IMR-90 (cell line): ENCODE measurements around the gene LHFPL6. TPM values are rescaled to one million over a fixed set of nuclear protein-coding genes. Genes with fewer than 3 reads are reported as not detected.

Experiments used
- ATAC-seq: fragments of 200-7000 bp; cut with Tn5 transposase; 2 replicates; pipeline ENCODE4 v1.9.1; 2020; ENCODE audit warnings: low read depth, mild to moderate bottlenecking, moderate library complexity
- BruUV-seq: library from RNA; stranded (reverse); fragments of 400-500 nt; replicated peaks from 2 replicates; lab custom pipeline; 2021; lab: Mats Ljungman, UMichigan
- CTCF ChIA-PET: fragments of 300-600 bp; formaldehyde crosslinking; extraction: SDS; loops from one replicate; lab custom pipeline; 2021; ENCODE audit warnings: antibody characterized with exemption; lab: Yijun Ruan, JAX
- POLR2A ChIA-PET: fragments of 300-600 bp; sonication (Branson Sonifier 250); formaldehyde crosslinking; loops from one replicate; lab custom pipeline; 2022; ENCODE audit warnings: antibody characterized with exemption; ENCODE audit not compliant: unreplicated experiment; lab: Charles Lee
- DNase-seq: peaks from one replicate; pipeline ENCODE4 v3.0.0; 2013
- H2AFZ ChIP-seq: replicated peaks from 2 replicates; pipeline ENCODE3; 2013; ENCODE audit warnings: low read length, mild to moderate bottlenecking; ENCODE audit not compliant: poor library complexity
- H2AK5ac ChIP-seq: 2 replicates; pipeline ENCODE4 v1.6.1; 2013; ENCODE audit warnings: low read depth, low read length, inconsistent platforms
- H2AK9ac ChIP-seq: replicated peaks from 2 replicates; pipeline ENCODE3; 2013; ENCODE audit warnings: mild to moderate bottlenecking, low read depth, low read length, moderate library complexity; ENCODE audit not compliant: poor library complexity
- H2BK120ac ChIP-seq: 2 replicates; pipeline ENCODE4 v1.6.1; 2013; ENCODE audit warnings: low read depth, low read length, inconsistent platforms
- H2BK15ac ChIP-seq: 3 replicates; pipeline ENCODE4 v1.6.1; 2013; ENCODE audit warnings: low read depth, low read length, inconsistent platforms
- H2BK20ac ChIP-seq: 2 replicates; pipeline ENCODE4 v1.6.1; 2013; ENCODE audit warnings: low read depth, mild to moderate bottlenecking, inconsistent platforms, low read length, moderate library complexity
- H2BK5ac ChIP-seq: 2 replicates; pipeline ENCODE4 v1.6.1; 2013; ENCODE audit warnings: mild to moderate bottlenecking, low read depth, low read length, inconsistent platforms; ENCODE audit not compliant: poor library complexity, severe bottlenecking
- H3K14ac ChIP-seq: replicated peaks from 2 replicates; pipeline ENCODE4 v1.6.1; 2013; ENCODE audit warnings: low read depth, low read length, inconsistent platforms
- H3K18ac ChIP-seq: 2 replicates; pipeline ENCODE4 v1.6.1; 2013; ENCODE audit warnings: low read depth, low read length, control low read depth
- H3K23ac ChIP-seq: 2 replicates; pipeline ENCODE4 v1.6.1; 2013; ENCODE audit warnings: low read depth, low read length, inconsistent platforms
- H3K27ac ChIP-seq: 2 replicates; pipeline ENCODE4 v1.5.1; 2013; ENCODE audit warnings: mild to moderate bottlenecking, control low read depth, low read length; ENCODE audit not compliant: insufficient read depth
- H3K27me3 ChIP-seq: 2 replicates; pipeline ENCODE4 v1.6.1; 2013; ENCODE audit warnings: low read length; ENCODE audit not compliant: control insufficient read depth, insufficient read depth
- H3K36me3 ChIP-seq: 2 replicates; pipeline ENCODE4 v1.6.1; 2013; ENCODE audit warnings: low read length, mixed read lengths; ENCODE audit not compliant: control insufficient read depth, insufficient read depth
- H3K4ac ChIP-seq: 2 replicates; pipeline ENCODE4 v1.6.1; 2013; ENCODE audit warnings: low read depth, low read length, inconsistent platforms
- H3K4me1 ChIP-seq: 2 replicates; pipeline ENCODE4 v1.6.1; 2013; ENCODE audit warnings: low read length, mixed read lengths; ENCODE audit not compliant: control insufficient read depth, insufficient read depth
- H3K4me2 ChIP-seq: 2 replicates; pipeline ENCODE4 v1.6.1; 2013; ENCODE audit warnings: low read depth, mild to moderate bottlenecking, control low read depth, low read length, moderate library complexity
- H3K4me3 ChIP-seq: 2 replicates; pipeline ENCODE4 v1.5.1; 2013; ENCODE audit warnings: low read depth, mild to moderate bottlenecking, control low read depth, low read length, moderate library complexity; ENCODE audit not compliant: insufficient read depth
- H3K56ac ChIP-seq: 2 replicates; pipeline ENCODE4 v1.6.1; 2013; ENCODE audit warnings: low read length, inconsistent platforms; ENCODE audit not compliant: insufficient read depth; ENCODE audit errors: extremely low read depth
- H3K79me1 ChIP-seq, 2 experiments: 2 replicates each; pipeline ENCODE4 v1.6.1; 2013; ENCODE audit warnings: low read length in 2 of 2, inconsistent platforms in 1 of 2, low read depth in 1 of 2
- H3K9ac ChIP-seq: 2 replicates; pipeline ENCODE4 v1.6.1; 2013; ENCODE audit warnings: low read depth, low read length, control low read depth
- H3K9me1 ChIP-seq: 2 replicates; pipeline ENCODE4 v1.6.1; 2013; ENCODE audit warnings: low read length, inconsistent platforms; ENCODE audit not compliant: insufficient read depth
- H3K9me3 ChIP-seq: 2 replicates; pipeline ENCODE4 v1.6.1; 2013; ENCODE audit warnings: low read length; ENCODE audit not compliant: control insufficient read depth, insufficient read depth
- H4K20me1 ChIP-seq: 2 replicates; pipeline ENCODE4 v1.6.1; 2013; ENCODE audit warnings: low read length, inconsistent platforms; ENCODE audit not compliant: insufficient read depth
- H4K5ac ChIP-seq: 2 replicates; pipeline ENCODE4 v1.6.1; 2013; ENCODE audit warnings: mild to moderate bottlenecking, low read depth, low read length, control low read depth
- H4K8ac ChIP-seq, 2 experiments: 2 replicates each; pipeline ENCODE4 v1.6.1; 2013; ENCODE audit warnings: low read depth in 2 of 2, low read length in 2 of 2, control low read depth in 1 of 2, inconsistent platforms in 1 of 2
- H4K91ac ChIP-seq: 2 replicates; pipeline ENCODE4 v1.6.1; 2013; ENCODE audit warnings: low read depth, low read length, inconsistent platforms; ENCODE audit not compliant: insufficient read depth
- BHLHE40 ChIP-seq: fragments of 150-350 bp; IDR thresholded peaks from 2 replicates; pipeline ENCODE4 v1.6.1; 2016; ENCODE audit warnings: mild to moderate bottlenecking, low read depth, low read length
- CEBPB ChIP-seq: IDR thresholded peaks from 2 replicates; pipeline ENCODE4 v1.6.1; 2012; ENCODE audit warnings: low read depth, low read length, improper control_type of control experiment
- CHD1 ChIP-seq: IDR thresholded peaks from 2 replicates; pipeline ENCODE4 v1.6.1; 2012; ENCODE audit warnings: low read depth, low read length, improper control_type of control experiment
- MAZ ChIP-seq: IDR thresholded peaks from 2 replicates; pipeline ENCODE4 v1.6.1; 2012; ENCODE audit warnings: low read depth, mild to moderate bottlenecking, low read length, improper control_type of control experiment, moderate library complexity, borderline replicate concordance
- MXI1 ChIP-seq: IDR thresholded peaks from 2 replicates; pipeline ENCODE4 v1.6.1; 2012; ENCODE audit warnings: low read depth, mild to moderate bottlenecking, low read length, moderate library complexity, borderline replicate concordance
- NFE2L2 ChIP-seq: fragments of 150-350 bp; IDR thresholded peaks from 2 replicates; pipeline ENCODE4 v1.6.1; 2016; ENCODE audit warnings: low read depth, mild to moderate bottlenecking, low read length
- POLR2A ChIP-seq: IDR thresholded peaks from 2 replicates; pipeline ENCODE4 v1.6.1; 2012; ENCODE audit warnings: mild to moderate bottlenecking, low read depth, low read length
- RCOR1 ChIP-seq: IDR thresholded peaks from 2 replicates; pipeline ENCODE4 v1.6.1; 2012; ENCODE audit warnings: mild to moderate bottlenecking, low read length, improper control_type of control experiment; ENCODE audit not compliant: insufficient replicate concordance
- RFX5 ChIP-seq: IDR thresholded peaks from 2 replicates; pipeline ENCODE4 v1.8.0; 2012; ENCODE audit warnings: low read depth, mild to moderate bottlenecking, low read length, moderate library complexity
- SMC3 ChIP-seq: fragments of 150-350 bp; IDR thresholded peaks from 2 replicates; pipeline ENCODE4 v1.6.1; 2016; ENCODE audit warnings: low read depth, mild to moderate bottlenecking, antibody characterized with exemption, low read length, moderate library complexity
- WGBS, 2 experiments: methylation state at CpG; one replicate each; pipeline versions ENCODE4 v1.1.5 to v1.1.7; 2013; ENCODE audit warnings: missing lambda C conversion rate in 2 of 2; ENCODE audit not compliant: insufficient read length in 1 of 2; ENCODE audit errors: extremely low coverage in 2 of 2; 5-methylcytosine and 5-hydroxymethylcytosine counted together
- dilution Hi-C: fragments of 300-500 bp; cut with HindIII; formaldehyde crosslinking; loops from one replicate; pipeline ENCODE4 v1.14.3; 2018; ENCODE audit warnings: low sequenced_read_pairs; ENCODE audit not compliant: unreplicated experiment
- in situ Hi-C: fragments of 300-500 bp; cut with MboI; formaldehyde crosslinking; loops from 3 replicates; pipeline ENCODE4 v1.14.3; 2019; ENCODE audit warnings: low sequenced_read_pairs, inconsistent platforms, mixed read lengths
- intact Hi-C: fragments of 100-400 bp; cut with micrococcal nuclease; formaldehyde crosslinking; loops from 2 replicates; pipeline ENCODE4 v1.10.0; 2022
- polyA plus RNA-seq, 3 experiments: library from polyadenylated mRNA; depleted of rRNA; stranded (reverse); fragments of >200 nt; gene quantifications; 2 replicates each; pipeline ENCODE4 v1.2.3, GENCODE V29; 2012; ENCODE audit warnings: low replicate concordance in 1 of 3
- total RNA-seq: library from RNA; depleted of rRNA; stranded (reverse); fragments of >200 nt; gene quantifications from 2 replicates; pipeline ENCODE4 v1.2.3, GENCODE V29; 2012
- TF ChIP-seq, protein P1 (sequence below): fragments of 150-350 bp; IDR thresholded peaks from 2 replicates; pipeline ENCODE4 v1.6.1; 2016; ENCODE audit warnings: low read depth, mild to moderate bottlenecking, low read length, moderate library complexity, borderline replicate concordance
- TF ChIP-seq, protein P2 (sequence below): fragments of 150-350 bp; IDR thresholded peaks from 2 replicates; pipeline ENCODE4 v1.6.1; 2017; ENCODE audit warnings: mild to moderate bottlenecking, antibody characterized with exemption, low read length, low read depth
- TF ChIP-seq, protein P3 (sequence below): conservative IDR thresholded peaks from 2 replicates; pipeline ENCODE4 v1.5.1; 2012; ENCODE audit warnings: mild to moderate bottlenecking, low read depth, low read length, improper control_type of control experiment

The LHFPL6 gene
- total and polyA plus RNA-seq, 2 of the 4 experiments (the other 2 are of a cell fraction): 24.7 to 36.1 TPM

DNA sequence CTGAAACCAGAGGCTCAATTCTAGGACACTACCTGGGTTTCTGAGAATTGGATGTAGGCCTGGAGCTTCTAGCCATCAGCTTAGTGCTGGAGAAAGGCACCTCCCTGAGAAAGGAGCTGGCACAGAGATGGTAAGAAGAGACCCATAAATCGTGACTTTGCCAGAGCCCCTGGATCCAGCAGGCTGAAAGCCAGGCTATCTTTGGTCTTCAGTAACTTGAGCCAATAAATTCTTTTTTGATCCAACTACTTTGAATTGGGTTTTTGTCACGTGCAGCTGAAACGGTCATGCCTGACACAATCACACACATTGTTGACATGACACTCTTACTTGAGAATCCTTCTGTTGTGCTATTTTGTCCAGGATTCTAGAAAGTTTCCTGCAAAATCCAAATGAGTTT lies 103.4 kb downstream of the LHFPL6 start:
- ChIA-PET CTCF (no interaction called here), POLR2A (no interaction called here)
- Histone ChIP-seq H3K9me3 (no peaks in the 10 kb centered on the region), H3K4ac (no peak overlapping the region), H3K36me3 (no peaks in the 10 kb centered on the region), H3K9me1 (peaks cover 10% of the 10 kb centered on the region), H3K27ac (no peak overlapping the region), H3K4me1 (peaks cover 3% of the 10 kb centered on the region; the same call in 1 of the 2 replicates), H2AFZ (no peak overlapping the region), H3K14ac (no peak overlapping the region), H2AK5ac (no peak overlapping the region), H3K27me3 (no peaks in the 10 kb centered on the region), H3K56ac (no peak overlapping the region), H4K5ac (no peak overlapping the region), H3K79me1 (peaks cover 11 to 46% of the 10 kb centered on the region in 2 experiments; a peak in 3 of 4 replicates), H4K8ac (no peak overlapping the region), H2AK9ac (no peak overlapping the region), H2BK20ac (no peak overlapping the region), H3K4me2 (no peak overlapping the region), H3K4me3 (no peak overlapping the region), H2BK15ac (no peak overlapping the region), H2BK5ac (no peak overlapping the region), H3K9ac (no peak overlapping the region), H4K91ac (no peak overlapping the region), H3K18ac (no peak overlapping the region), H2BK120ac (no peak overlapping the region), H4K20me1 (no peaks in the 10 kb centered on the region), H3K23ac (no peak overlapping the region)
- BruUV-seq: no TSS peak
- intact Hi-C loops (loop anchor here (10.0 kb wide), 1 partner anchor 355 kb away; no protein-coding TSS in a partner anchor), in situ Hi-C loops (no loop called here), dilution Hi-C loops (no loop called here)
- no peak for DNase-seq
- no peak for ATAC-seq
- WGBS, 2 experiments: 93% methylated on average over 3 of the region's 3 CpGs; no CpG with 5 or more reads in 1 of the 2 experiments
- TF ChIP-seq, protein P1, sequence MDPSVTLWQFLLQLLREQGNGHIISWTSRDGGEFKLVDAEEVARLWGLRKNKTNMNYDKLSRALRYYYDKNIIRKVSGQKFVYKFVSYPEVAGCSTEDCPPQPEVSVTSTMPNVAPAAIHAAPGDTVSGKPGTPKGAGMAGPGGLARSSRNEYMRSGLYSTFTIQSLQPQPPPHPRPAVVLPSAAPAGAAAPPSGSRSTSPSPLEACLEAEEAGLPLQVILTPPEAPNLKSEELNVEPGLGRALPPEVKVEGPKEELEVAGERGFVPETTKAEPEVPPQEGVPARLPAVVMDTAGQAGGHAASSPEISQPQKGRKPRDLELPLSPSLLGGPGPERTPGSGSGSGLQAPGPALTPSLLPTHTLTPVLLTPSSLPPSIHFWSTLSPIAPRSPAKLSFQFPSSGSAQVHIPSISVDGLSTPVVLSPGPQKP: no peak
- TF ChIP-seq, protein P2, sequence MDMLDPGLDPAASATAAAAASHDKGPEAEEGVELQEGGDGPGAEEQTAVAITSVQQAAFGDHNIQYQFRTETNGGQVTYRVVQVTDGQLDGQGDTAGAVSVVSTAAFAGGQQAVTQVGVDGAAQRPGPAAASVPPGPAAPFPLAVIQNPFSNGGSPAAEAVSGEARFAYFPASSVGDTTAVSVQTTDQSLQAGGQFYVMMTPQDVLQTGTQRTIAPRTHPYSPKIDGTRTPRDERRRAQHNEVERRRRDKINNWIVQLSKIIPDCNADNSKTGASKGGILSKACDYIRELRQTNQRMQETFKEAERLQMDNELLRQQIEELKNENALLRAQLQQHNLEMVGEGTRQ: no peak
- no peak for TF ChIP-seq CEBPB
- TF ChIP-seq NFE2L2: no peak
- no peak for TF ChIP-seq POLR2A
- TF ChIP-seq, protein P3, sequence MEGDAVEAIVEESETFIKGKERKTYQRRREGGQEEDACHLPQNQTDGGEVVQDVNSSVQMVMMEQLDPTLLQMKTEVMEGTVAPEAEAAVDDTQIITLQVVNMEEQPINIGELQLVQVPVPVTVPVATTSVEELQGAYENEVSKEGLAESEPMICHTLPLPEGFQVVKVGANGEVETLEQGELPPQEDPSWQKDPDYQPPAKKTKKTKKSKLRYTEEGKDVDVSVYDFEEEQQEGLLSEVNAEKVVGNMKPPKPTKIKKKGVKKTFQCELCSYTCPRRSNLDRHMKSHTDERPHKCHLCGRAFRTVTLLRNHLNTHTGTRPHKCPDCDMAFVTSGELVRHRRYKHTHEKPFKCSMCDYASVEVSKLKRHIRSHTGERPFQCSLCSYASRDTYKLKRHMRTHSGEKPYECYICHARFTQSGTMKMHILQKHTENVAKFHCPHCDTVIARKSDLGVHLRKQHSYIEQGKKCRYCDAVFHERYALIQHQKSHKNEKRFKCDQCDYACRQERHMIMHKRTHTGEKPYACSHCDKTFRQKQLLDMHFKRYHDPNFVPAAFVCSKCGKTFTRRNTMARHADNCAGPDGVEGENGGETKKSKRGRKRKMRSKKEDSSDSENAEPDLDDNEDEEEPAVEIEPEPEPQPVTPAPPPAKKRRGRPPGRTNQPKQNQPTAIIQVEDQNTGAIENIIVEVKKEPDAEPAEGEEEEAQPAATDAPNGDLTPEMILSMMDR: no peak
- no peak for TF ChIP-seq RFX5
- no peak for TF ChIP-seq MAZ
- TF ChIP-seq SMC3: no peak
- TF ChIP-seq BHLHE40: no peak
- TF ChIP-seq RCOR1: no peak
- no peak for TF ChIP-seq CHD1
- TF ChIP-seq MXI1: no peak
